Ascending aorta (tissue), 2 donors: ENCODE measurements around the gene NANP. TPM values are rescaled to one million over a fixed set of nuclear protein-coding genes. Genes with fewer than 3 reads are reported as not detected.
"Not testable (repeated sequence)": the region's sequence is repeated elsewhere in the genome, so short reads cannot be mapped to it uniquely, and the experiment has no call there.

Source experiments
- DNase-seq, 2 donors: peaks; one replicate each; pipeline ENCODE4 v3.0.0-alpha.2; 2019; ENCODE audit warnings: low spot score in 2 of 2
- H3K27ac ChIP-seq, 2 donors: fragments of 200-600 bp; sonication (generic); one replicate each; pipeline ENCODE4 v1.5.1; 2016 to 2017; ENCODE audit warnings: mild to moderate bottlenecking in 1 of 2
- H3K27me3 ChIP-seq: fragments of 200-600 bp; sonication (generic); one replicate; pipeline ENCODE4 v1.5.1; 2017
- H3K36me3 ChIP-seq, 2 donors: fragments of 200-600 bp; sonication (generic); one replicate each; pipeline ENCODE4 v1.5.1; 2016
- H3K4me1 ChIP-seq, 2 donors: fragments of 200-600 bp; sonication (generic); one replicate each; pipeline ENCODE4 v1.5.1; 2016 to 2017; ENCODE audit warnings: mild to moderate bottlenecking in 1 of 2
- H3K4me3 ChIP-seq, 2 donors: fragments of 200-600 bp; sonication (generic); one replicate each; pipeline ENCODE4 v1.5.1; 2016 to 2017; ENCODE audit warnings: mild to moderate bottlenecking in 1 of 2
- H3K9me3 ChIP-seq, 2 donors: fragments of 200-600 bp; sonication (generic); one replicate each; pipeline ENCODE4 v1.5.1; 2016
- CTCF ChIP-seq, 3 experiments: fragments of 200-600 bp in 2 of 3; fragments of 450-650 bp in 1 of 3; sonication (generic) in 2 of 3; IDR thresholded peaks; one replicate each; pipeline ENCODE4 v1.5.1; 2016 to 2019; ENCODE audit warnings: antibody characterized with exemption in 3 of 3, mild to moderate bottlenecking in 1 of 3, moderate library complexity in 1 of 3
- intact Hi-C: fragments of 100-400 bp; cut with DNase I; formaldehyde crosslinking; loops from one replicate; pipeline ENCODE4 v1.15.1; 2023
- total RNA-seq: library from RNA; depleted of rRNA; stranded (reverse); fragments of >200 nt; gene quantifications from one replicate; pipeline ENCODE4 v1.1.0, GENCODE V29; 2016

NANP gene
- total RNA-seq, 1 donor from 2014 or later: 2.6 TPM

GRCh38 chr20:25654487-25654886, 30.7 kb upstream of the NANP start:
- Histone ChIP-seq H3K27ac (no peak overlapping the region), H3K36me3 (no peaks in the 10 kb centered on the region), H3K4me1 (no peaks in the 10 kb centered on the region), H3K27me3 (no peaks in the 10 kb centered on the region), H3K9me3 (no peaks in the 10 kb centered on the region), H3K4me3 (no peak overlapping the region)
- no peak for DNase-seq
- TF ChIP-seq CTCF (IDR thresholded peaks at IDR 0.05): no peak
- intact Hi-C loops: no loop called here

GRCh38 chr20:25652866-25653265, 29.1 kb upstream of the NANP start:
- not testable (repeated sequence) for DNase-seq

GRCh38 chr20:25644814-25645213, 21.0 kb upstream of the NANP start:
- H3K9me3 ChIP-seq: no peaks in the 10 kb centered on the region
- no peaks in the 10 kb centered on the region for H3K4me1 ChIP-seq
- no peak for DNase-seq
- H3K27ac ChIP-seq: no peak overlapping the region
- H3K27me3 ChIP-seq: no peaks in the 10 kb centered on the region
- intact Hi-C loops: no loop called here
- TF ChIP-seq CTCF (IDR thresholded peaks at IDR 0.05): no peak
- peaks cover 0 to 4% of the 10 kb centered on the region in 2 donors for H3K36me3 ChIP-seq
- no peak overlapping the region for H3K4me3 ChIP-seq

More at GRCh38 chr20:25652866-25653265, 29.1 kb upstream of the NANP start:
- H3K4me1 ChIP-seq, H3K4me3 ChIP-seq, H3K9me3 ChIP-seq, H3K27ac ChIP-seq, H3K36me3 ChIP-seq, intact Hi-C loops, H3K27me3 ChIP-seq: not testable (repeated sequence)

GRCh38 chr20:25643716-25644115, 19.9 kb upstream of the NANP start:
- H3K4me1 ChIP-seq: no peaks in the 10 kb centered on the region
- no peak overlapping the region for H3K4me3 ChIP-seq
- DNase-seq: no peak
- no peaks in the 10 kb centered on the region for H3K9me3 ChIP-seq
- no peak overlapping the region for H3K27ac ChIP-seq
- peaks cover 0 to 4% of the 10 kb centered on the region in 2 donors for H3K36me3 ChIP-seq
- TF ChIP-seq CTCF (IDR thresholded peaks at IDR 0.05): no peak
- intact Hi-C loops: no loop called here
- H3K27me3 ChIP-seq: no peaks in the 10 kb centered on the region

- DNase-seq: no peak
- intact Hi-C loops: no loop called here
- no peak overlapping the region for H3K4me3 ChIP-seq
- H3K27me3 ChIP-seq: no peaks in the 10 kb centered on the region
- H3K36me3 ChIP-seq: peaks cover 0 to 4% of the 10 kb centered on the region in 2 donors
- H3K4me1 ChIP-seq: no peaks in the 10 kb centered on the region
- TF ChIP-seq CTCF (IDR thresholded peaks at IDR 0.05): no peak
- H3K9me3 ChIP-seq: no peaks in the 10 kb centered on the region
- no peak overlapping the region for H3K27ac ChIP-seq
Measured at GRCh38 chr20:25637247-25637646, 13.4 kb upstream of the NANP start.

- Histone ChIP-seq H3K27me3 (no peaks in the 10 kb centered on the region), H3K36me3 (peaks cover 0 to 4% of the 10 kb centered on the region in 2 donors), H3K4me3 (no peak overlapping the region), H3K27ac (no peak overlapping the region), H3K9me3 (no peaks in the 10 kb centered on the region), H3K4me1 (no peaks in the 10 kb centered on the region)
- TF ChIP-seq CTCF (IDR thresholded peaks at IDR 0.05): no peak
- no peak for DNase-seq
- intact Hi-C loops: no loop called here
Measured at GRCh38 chr20:25632940-25633790, 9.4 kb upstream of the NANP start.

GRCh38 chr20:25630615-25631014, 6.8 kb upstream of the NANP start:
- intact Hi-C loops, H3K36me3 ChIP-seq, H3K9me3 ChIP-seq, H3K4me1 ChIP-seq, H3K4me3 ChIP-seq, H3K27me3 ChIP-seq, DNase-seq, H3K27ac ChIP-seq: not testable (repeated sequence)
